OCI-LY1 (cell line): Measurements from ENCODE around the gene AP5S1.
A peak's percentile ranks its signal among the peaks of the same experiment; 100 is the strongest.

Experiments used
- H2AFZ ChIP-seq: fragments of 200-600 bp; sonication (generic), shearing (Covaris generic); 2 replicates; pipeline ENCODE4 v1.6.0; 2014; ENCODE audit warnings: antibody characterized with exemption, mild to moderate bottlenecking, low read length
- H3F3A ChIP-seq: fragments of 200-600 bp; sonication (generic), shearing (Covaris generic); 2 replicates; pipeline ENCODE4 v1.6.0; 2014; ENCODE audit warnings: mild to moderate bottlenecking, antibody characterized with exemption, low read length, moderate library complexity; ENCODE audit not compliant: insufficient read depth
- H3K27ac ChIP-seq: fragments of 200-600 bp; sonication (generic); 2 replicates; pipeline ENCODE4 v1.5.1; 2014; ENCODE audit warnings: low read length, mixed run types, mild to moderate bottlenecking, low read depth; ENCODE audit not compliant: poor library complexity, severe bottlenecking
- H3K27me3 ChIP-seq: fragments of 200-600 bp; sonication (generic); 2 replicates; pipeline ENCODE4 v1.6.0; 2014; ENCODE audit warnings: antibody characterized with exemption, mild to moderate bottlenecking, low read length, moderate library complexity; ENCODE audit not compliant: insufficient read depth
- H3K36me3 ChIP-seq: fragments of 200-600 bp; sonication (generic); 2 replicates; pipeline ENCODE4 v1.6.1; 2014; ENCODE audit warnings: mild to moderate bottlenecking, antibody characterized with exemption, low read length, moderate library complexity, mixed read lengths; ENCODE audit not compliant: insufficient read depth
- H3K4me1 ChIP-seq: fragments of 200-600 bp; sonication (generic); 2 replicates; pipeline ENCODE4 v1.5.1; 2014; ENCODE audit warnings: mild to moderate bottlenecking, low read length, moderate library complexity; ENCODE audit not compliant: insufficient read depth, severe bottlenecking
- H3K4me2 ChIP-seq: fragments of 200-600 bp; sonication (generic), shearing (Covaris generic); 2 replicates; pipeline ENCODE4 v1.6.1; 2014; ENCODE audit warnings: low read length
- H3K4me3 ChIP-seq: fragments of 200-600 bp; sonication (generic); 2 replicates; pipeline ENCODE4 v1.5.1; 2014; ENCODE audit warnings: low read length, low read depth, mild to moderate bottlenecking, mixed read lengths; ENCODE audit not compliant: poor library complexity, severe bottlenecking
- H3K79me2 ChIP-seq: fragments of 200-600 bp; shearing (Covaris generic); 2 replicates; pipeline ENCODE4 v1.6.1; 2016; ENCODE audit warnings: mixed run types, low read length, mixed read lengths; ENCODE audit not compliant: insufficient read depth
- H3K9ac ChIP-seq: fragments of 200-600 bp; sonication (generic), shearing (Covaris generic); 2 replicates; pipeline ENCODE4 v1.6.1; 2014; ENCODE audit warnings: mild to moderate bottlenecking, low read length, mixed read lengths
- H3K9me2 ChIP-seq: fragments of 200-600 bp; sonication (generic), shearing (Covaris generic); 2 replicates; pipeline ENCODE4 v1.6.1; 2014; ENCODE audit warnings: low read depth, mild to moderate bottlenecking, low read length, mixed read lengths
- H3K9me3 ChIP-seq: fragments of 200-600 bp; shearing (Covaris generic); 2 replicates; pipeline ENCODE4 v1.6.1; 2014; ENCODE audit warnings: low read length, mixed read lengths
- H4K20me1 ChIP-seq: fragments of 200-600 bp; sonication (generic), shearing (Covaris generic); 2 replicates; pipeline ENCODE4 v1.6.0; 2016; ENCODE audit warnings: mild to moderate bottlenecking, low read length; ENCODE audit not compliant: insufficient read depth
- EZH2 ChIP-seq: fragments of 200-600 bp; sonication (generic), shearing (Covaris generic); IDR thresholded peaks from 2 replicates; pipeline ENCODE4 v1.8.0; 2017; ENCODE audit warnings: borderline replicate concordance, mixed run types, mild to moderate bottlenecking, antibody characterized with exemption, low read length, moderate library complexity, mixed read lengths
- TF ChIP-seq, protein P1 (sequence below): fragments of 200-600 bp; sonication (generic), shearing (Covaris generic); IDR thresholded peaks from 2 replicates; pipeline ENCODE4 v1.5.1; 2017; ENCODE audit warnings: mild to moderate bottlenecking, antibody characterized with exemption, low read length, moderate library complexity, mixed read lengths

Gene AP5S1

DNA sequence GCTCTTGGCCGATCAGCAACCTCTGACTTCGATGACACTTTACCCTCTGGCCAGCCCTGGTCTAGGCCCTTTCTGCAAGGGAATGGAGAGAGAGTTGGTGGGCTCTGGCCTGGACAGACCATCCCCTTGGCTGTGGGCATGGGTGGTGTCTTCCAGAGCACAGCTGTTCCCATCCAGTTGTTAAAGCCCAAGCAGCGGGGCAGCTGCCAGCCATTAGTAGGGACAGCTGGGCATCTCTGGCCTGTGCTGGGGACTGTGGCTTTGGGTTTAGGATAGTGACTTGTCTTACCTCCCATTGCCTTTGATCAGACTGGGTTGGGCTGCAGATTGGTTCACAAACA, 21.5 kb upstream of the AP5S1 start:
- Histone ChIP-seq H2AFZ (no peak overlapping the region), H3K27ac (peak overlapping the region; percentile 95), H3K9me3 (no peaks in the 10 kb centered on the region), H3K36me3 (peaks cover 40% of the 10 kb centered on the region), H3K9me2 (no peaks in the 10 kb centered on the region), H3K9ac (peak overlapping the region; percentile 96), H3K4me1 (peaks cover 44% of the 10 kb centered on the region), H3K4me3 (peak overlapping the region; percentile 86), H4K20me1 (no peaks in the 10 kb centered on the region), H3F3A (no peaks in the 10 kb centered on the region), H3K4me2 (peak overlapping the region; percentile 95), H3K79me2 (0 out of 2 replicates have a peak, but pooled peaks cover 6% of the 10 kb centered on the region), H3K27me3 (no peaks in the 10 kb centered on the region)
- TF ChIP-seq, protein P1, sequence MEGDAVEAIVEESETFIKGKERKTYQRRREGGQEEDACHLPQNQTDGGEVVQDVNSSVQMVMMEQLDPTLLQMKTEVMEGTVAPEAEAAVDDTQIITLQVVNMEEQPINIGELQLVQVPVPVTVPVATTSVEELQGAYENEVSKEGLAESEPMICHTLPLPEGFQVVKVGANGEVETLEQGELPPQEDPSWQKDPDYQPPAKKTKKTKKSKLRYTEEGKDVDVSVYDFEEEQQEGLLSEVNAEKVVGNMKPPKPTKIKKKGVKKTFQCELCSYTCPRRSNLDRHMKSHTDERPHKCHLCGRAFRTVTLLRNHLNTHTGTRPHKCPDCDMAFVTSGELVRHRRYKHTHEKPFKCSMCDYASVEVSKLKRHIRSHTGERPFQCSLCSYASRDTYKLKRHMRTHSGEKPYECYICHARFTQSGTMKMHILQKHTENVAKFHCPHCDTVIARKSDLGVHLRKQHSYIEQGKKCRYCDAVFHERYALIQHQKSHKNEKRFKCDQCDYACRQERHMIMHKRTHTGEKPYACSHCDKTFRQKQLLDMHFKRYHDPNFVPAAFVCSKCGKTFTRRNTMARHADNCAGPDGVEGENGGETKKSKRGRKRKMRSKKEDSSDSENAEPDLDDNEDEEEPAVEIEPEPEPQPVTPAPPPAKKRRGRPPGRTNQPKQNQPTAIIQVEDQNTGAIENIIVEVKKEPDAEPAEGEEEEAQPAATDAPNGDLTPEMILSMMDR, result no peak
- TF ChIP-seq EZH2, result no peak

DNA sequence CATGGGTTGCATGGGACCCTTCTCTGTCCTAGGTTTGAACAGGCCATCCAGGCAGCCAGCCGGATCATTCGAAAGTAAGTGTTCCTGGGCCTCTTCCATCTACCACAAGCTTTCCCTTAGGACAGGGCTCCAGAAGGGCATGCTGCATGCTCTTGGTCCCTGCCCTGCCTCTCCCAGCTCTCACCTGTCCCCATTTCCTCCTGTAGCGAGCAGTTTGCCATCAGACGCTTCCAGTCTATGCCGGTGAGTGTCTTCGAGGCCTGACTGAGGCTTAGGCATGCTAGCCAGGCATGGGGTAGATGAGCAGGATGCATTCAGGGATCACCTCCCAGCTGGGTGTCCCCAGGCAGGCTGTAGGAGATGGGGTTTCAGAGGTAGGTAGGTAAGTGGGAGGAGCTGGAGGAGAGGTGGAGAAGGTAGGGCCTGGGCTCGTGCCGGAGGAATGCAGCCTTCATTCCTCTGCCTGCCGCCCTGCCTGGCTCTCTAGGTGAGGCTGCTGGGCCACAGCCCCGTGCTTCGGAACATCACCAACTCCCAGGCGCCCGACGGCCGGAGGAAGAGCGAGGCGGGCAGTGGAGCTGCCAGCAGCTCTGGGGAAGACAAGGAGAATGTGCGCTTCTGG, 20.0 kb upstream of the AP5S1 start:
- Histone ChIP-seq H3K4me2 (peak overlapping the region; percentile 95), H3K9me3 (no peaks in the 10 kb centered on the region), H3K36me3 (peaks cover 54% of the 10 kb centered on the region), H3K9me2 (no peaks in the 10 kb centered on the region), H3K27me3 (no peaks in the 10 kb centered on the region), H2AFZ (no peak overlapping the region), H3K4me1 (peaks cover 36% of the 10 kb centered on the region), H3F3A (no peaks in the 10 kb centered on the region), H3K27ac (peak overlapping the region; percentile 95), H3K9ac (peak overlapping the region; percentile 19; the same call in 1 of the 2 replicates), H3K79me2 (0 out of 2 replicates have a peak, but pooled peaks cover 6% of the 10 kb centered on the region), H4K20me1 (no peaks in the 10 kb centered on the region), H3K4me3 (peak overlapping the region; percentile 23)
- TF ChIP-seq, protein P1, result no peak
- TF ChIP-seq EZH2, result no peak

DNA sequence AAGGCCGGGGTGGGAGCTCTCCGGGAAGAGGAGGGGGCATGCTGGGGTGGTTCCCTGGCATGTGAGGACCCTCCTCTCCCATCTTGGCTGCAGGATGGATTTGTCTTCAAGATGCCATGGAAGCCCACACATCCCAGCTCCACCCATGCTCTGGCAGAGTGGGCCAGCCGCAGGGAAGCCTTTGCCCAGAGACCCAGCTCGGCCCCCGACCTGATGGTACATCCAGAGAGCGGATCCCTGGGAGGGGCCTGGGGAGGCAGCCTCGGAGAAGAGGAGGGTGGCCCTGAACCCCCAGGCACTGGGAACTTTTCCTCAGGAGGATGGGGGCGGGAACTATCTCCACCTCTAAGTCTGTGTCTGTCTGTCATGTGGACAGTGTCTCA, 19.5 kb upstream of the AP5S1 start:
- peaks cover 35% of the 10 kb centered on the region for H3K4me1 ChIP-seq
- TF ChIP-seq EZH2, result no peak
- TF ChIP-seq, protein P1, result no peak
- H2AFZ ChIP-seq, result no peak overlapping the region
- H3F3A ChIP-seq, result no peaks in the 10 kb centered on the region
- no peaks in the 10 kb centered on the region for H3K27me3 ChIP-seq
- H3K9me3 ChIP-seq, result no peaks in the 10 kb centered on the region
- no peaks in the 10 kb centered on the region for H3K9me2 ChIP-seq
- no peak overlapping the region for H3K4me3 ChIP-seq
- H3K36me3 ChIP-seq, result peaks cover 59% of the 10 kb centered on the region
- no peaks in the 10 kb centered on the region for H4K20me1 ChIP-seq
- H3K4me2 ChIP-seq, result no peak overlapping the region
- 0 out of 2 replicates have a peak, but pooled peaks cover 6% of the 10 kb centered on the region for H3K79me2 ChIP-seq
- H3K9ac ChIP-seq, result no peak overlapping the region
- peak overlapping the region; percentile 95 for H3K27ac ChIP-seq
